Epithelial cell of proximal tubule (primary cell): ENCODE measurements around the gene ZNF749. TPM values are rescaled to one million over a fixed set of nuclear protein-coding genes. Genes with fewer than 3 reads are reported as not detected.
A peak's percentile ranks its signal among the peaks of the same experiment; 100 is the strongest.
"Not testable (repeated sequence)": the region's sequence is repeated elsewhere in the genome, so short reads cannot be mapped to it uniquely, and the experiment has no call there.

Experiments
- DNase-seq: peaks from one replicate; pipeline ENCODE4 v3.0.0-alpha.2; 2011; ENCODE audit warnings: low read depth
- H3K4me3 ChIP-seq: 2 replicates; pipeline ENCODE4 v1.5.1; 2011; ENCODE audit warnings: low read depth, mild to moderate bottlenecking, low read length
- CTCF ChIP-seq: conservative IDR thresholded peaks from 2 replicates; pipeline ENCODE4 v1.5.1; 2012; ENCODE audit warnings: low read depth, mild to moderate bottlenecking, low read length
- total RNA-seq: library from RNA; depleted of rRNA; stranded (reverse); fragments of >200 nt; gene quantifications from 2 replicates; pipeline ENCODE4 v1.2.3, GENCODE V29; 2015

The ZNF749 gene
- total RNA-seq, 1 donor from 2014 or later, result 16.3 TPM

- TF ChIP-seq CTCF, result no peak
- no peak for DNase-seq
- no peak overlapping the region for H3K4me3 ChIP-seq
Observed at GRCh38 chr19:57466489-57466888, 31.4 kb downstream of the ZNF749 start.

GRCh38 chr19:57473646-57474045 is 38.5 kb downstream of the ZNF749 start:
- no peak for TF ChIP-seq CTCF
- DNase-seq, result no peak
- H3K4me3 ChIP-seq, result no peak overlapping the region

GRCh38 chr19:57477191-57478008 is 42.3 kb downstream of the ZNF749 start, which contains the start of gene ZNF772:
TSS of gene ZNF772 (minus strand) at chr19:57477566. CDS start at chr19:57477309, 257 bp downstream.
- peak within 1 kb of the TSS; percentile 88 for H3K4me3 ChIP-seq
- peak; percentile 76 for DNase-seq
- peak; percentile 73 for TF ChIP-seq CTCF

GRCh38 chr19:57487477-57488298 is 52.6 kb downstream of the ZNF749 start, which contains the start of gene ZNF419:
TSS of gene ZNF419 (plus strand) at chr19:57487750. CDS start at chr19:57487951, 201 bp downstream.
- peak; percentile 10 for TF ChIP-seq CTCF
- peak; percentile 27 for DNase-seq
- H3K4me3 ChIP-seq, result peak within 1 kb of the TSS; percentile 83

GRCh38 chr19:57488299-57488644 is 53.1 kb downstream of the ZNF749 start:
- H3K4me3 ChIP-seq, result peak overlapping the region; percentile 30
- not testable (repeated sequence) for DNase-seq

Other genes starting within 250 kb of the ZNF749 start
- 9.6 and 9.8 TPM in 2 replicates for gene ZNF264, start 243.8 kb upstream of the ZNF749 start, total RNA-seq
- 1.2 and 2.7 TPM in 2 replicates for gene AURKC, start 204.3 kb upstream of the ZNF749 start, total RNA-seq
- 4.3 and 7.8 TPM in 2 replicates for gene ZNF805, start 194.7 kb upstream of the ZNF749 start, total RNA-seq
- gene ZNF460, start 154.8 kb upstream of the ZNF749 start, total RNA-seq, result 17.0 and 30.3 TPM in 2 replicates
- gene ZNF543, start 114.9 kb upstream of the ZNF749 start, total RNA-seq, result 4.2 and 5.7 TPM in 2 replicates
- gene ZNF304, start 84.1 kb upstream of the ZNF749 start, total RNA-seq, result 2.7 and 5.8 TPM in 2 replicates
- gene TRAPPC2B, start 71.8 kb upstream of the ZNF749 start, total RNA-seq, result 14.8 and 36.2 TPM in 2 replicates
- gene ZNF547, start 71.8 kb upstream of the ZNF749 start, total RNA-seq, result 1.3 and 3.4 TPM in 2 replicates
- gene ZNF548, start 45.5 kb upstream of the ZNF749 start, total RNA-seq, result 4.7 and 6.1 TPM in 2 replicates
- 2.5 and 4.6 TPM in 2 replicates for gene ZNF17, start 24.2 kb upstream of the ZNF749 start, total RNA-seq
- 0.07 TPM in 1 of 2 replicates, not detected in the other for gene VN1R1, start 21.8 kb downstream of the ZNF749 start, total RNA-seq
- 6.1 and 6.2 TPM in 2 replicates for gene ZNF772, start 42.2 kb downstream of the ZNF749 start, total RNA-seq
- 2.5 and 3.8 TPM in 2 replicates for gene ZNF419, start 52.4 kb downstream of the ZNF749 start, total RNA-seq
- 4.6 and 5.4 TPM in 2 replicates for gene ZNF773, start 64.6 kb downstream of the ZNF749 start, total RNA-seq
- 1.7 and 2.4 TPM in 2 replicates for gene ZNF549, start 92.0 kb downstream of the ZNF749 start, total RNA-seq
- gene ZNF550, start 124.5 kb downstream of the ZNF749 start, total RNA-seq, result 1.8 and 4.6 TPM in 2 replicates
- gene ZNF416, start 143.6 kb downstream of the ZNF749 start, total RNA-seq, result 2.0 and 3.8 TPM in 2 replicates
- gene ZIK1, start 148.8 kb downstream of the ZNF749 start, total RNA-seq, result 3.6 and 4.8 TPM in 2 replicates
- gene ZNF530, start 164.6 kb downstream of the ZNF749 start, total RNA-seq, result 5.4 and 10.3 TPM in 2 replicates
- 11.9 and 16.8 TPM in 2 replicates for gene ZNF134, start 178.9 kb downstream of the ZNF749 start, total RNA-seq
- 2.7 and 6.6 TPM in 2 replicates for gene ZNF211, start 197.8 kb downstream of the ZNF749 start, total RNA-seq
- gene ZSCAN4, start 233.6 kb downstream of the ZNF749 start, total RNA-seq, result not detected in 2 replicates
- gene ZNF551, start 246.7 kb downstream of the ZNF749 start, total RNA-seq, result 1.8 and 8.0 TPM in 2 replicates